Measurements from ENCODE around the gene OPN1SW.
A peak's percentile ranks its signal among the peaks of the same experiment; 100 is the strongest.

The OPN1SW gene

DNA sequence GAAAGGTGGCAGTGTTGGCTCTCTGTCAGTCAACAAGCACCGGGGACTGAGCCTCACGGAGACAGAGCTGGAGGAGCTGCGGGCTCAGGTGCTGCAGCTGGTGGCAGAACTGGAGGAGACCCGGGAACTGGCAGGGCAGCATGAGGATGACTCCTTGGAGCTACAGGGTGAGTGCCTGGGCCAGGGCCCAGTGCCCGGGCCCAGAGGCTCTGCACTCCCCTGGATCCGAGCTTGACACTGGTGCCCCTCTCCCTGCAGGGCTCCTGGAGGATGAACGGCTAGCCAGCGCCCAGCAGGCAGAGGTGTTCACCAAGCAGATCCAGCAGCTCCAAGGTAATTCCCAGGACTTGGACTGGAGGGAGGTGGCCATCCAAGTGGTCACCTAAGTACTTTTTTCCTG lies 18.8 kb upstream of the OPN1SW start:
- no peak overlapping the region for H3K4me3 ChIP-seq (ENCODE audit: insufficient read depth, low read depth, low read length)
- no peak overlapping the region for H3K27ac ChIP-seq (ENCODE audit: insufficient read depth, low read depth, low read length, poor library complexity, severe bottlenecking)
- WGBS, 2 experiments = 91 to 92% methylated on average over 8 of the region's 8 CpGs
- peaks cover 24% of the 10 kb centered on the region for H3K4me1 ChIP-seq (ENCODE audit: control insufficient read depth, insufficient read depth, low read length)
- H3K36me3 ChIP-seq (ENCODE audit: control insufficient read depth, insufficient read depth, low read length) = no peaks in the 10 kb centered on the region
- no peaks in the 10 kb centered on the region for H3K9me3 ChIP-seq (ENCODE audit: control insufficient read depth, low read length)
- H3K27me3 ChIP-seq (ENCODE audit: control insufficient read depth, insufficient read depth, low read length, poor library complexity, severe bottlenecking) = peaks cover 6% of the 10 kb centered on the region

DNA sequence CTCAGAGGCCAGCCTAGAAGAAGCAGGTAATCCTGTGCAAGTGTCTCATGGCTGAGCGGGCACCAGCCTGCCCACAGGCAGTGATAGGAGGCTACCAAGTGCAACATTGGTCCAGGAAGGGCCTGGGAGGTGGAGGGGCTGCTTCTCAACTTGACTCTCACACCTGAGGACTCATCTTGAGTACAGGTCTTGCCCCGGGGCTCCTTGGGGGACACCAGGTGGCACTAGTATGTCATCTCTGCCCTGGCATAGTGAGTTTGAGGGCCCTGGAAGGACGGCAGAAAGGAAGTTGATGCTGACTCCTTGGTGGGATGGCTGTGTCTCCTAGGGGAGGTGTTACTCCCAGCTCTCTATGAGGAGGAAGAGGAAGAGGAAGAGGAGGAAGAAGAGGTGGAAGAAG lies 18.4 kb upstream of the OPN1SW start:
- Histone ChIP-seq H3K4me3 (ENCODE audit: insufficient read depth, low read depth, low read length) (no peak overlapping the region), H3K36me3 (ENCODE audit: control insufficient read depth, insufficient read depth, low read length) (no peaks in the 10 kb centered on the region), H3K4me1 (ENCODE audit: control insufficient read depth, insufficient read depth, low read length) (peaks cover 24% of the 10 kb centered on the region), H3K27me3 (ENCODE audit: control insufficient read depth, insufficient read depth, low read length, poor library complexity, severe bottlenecking) (peaks cover 11% of the 10 kb centered on the region), H3K9me3 (ENCODE audit: control insufficient read depth, low read length) (no peaks in the 10 kb centered on the region), H3K27ac (ENCODE audit: insufficient read depth, low read depth, low read length, poor library complexity, severe bottlenecking) (no peak overlapping the region)
- WGBS, 2 experiments = 80 to 88% methylated on average over 3 of the region's 3 CpGs

DNA sequence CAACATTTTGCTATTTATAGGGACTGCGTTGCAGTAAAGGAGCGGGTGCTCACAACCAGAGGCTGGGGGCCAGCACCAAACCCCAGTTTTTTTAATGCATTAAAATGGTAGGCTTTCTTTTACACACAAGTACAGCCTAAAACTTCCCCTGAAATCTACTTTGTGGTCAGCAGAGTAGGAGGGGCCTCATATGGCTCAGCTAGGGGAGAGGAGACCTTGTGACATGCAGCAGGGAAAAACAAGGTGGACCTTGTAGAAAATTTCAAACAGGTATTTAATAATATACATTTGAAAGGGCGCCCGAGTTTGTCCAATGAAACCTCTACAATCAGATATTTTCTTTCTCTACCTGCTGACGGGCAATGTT lies 17.6 kb upstream of the OPN1SW start:
- Histone ChIP-seq H3K4me3 (ENCODE audit: insufficient read depth, low read depth, low read length) (no peak overlapping the region), H3K27ac (ENCODE audit: insufficient read depth, low read depth, low read length, poor library complexity, severe bottlenecking) (no peak overlapping the region), H3K36me3 (ENCODE audit: control insufficient read depth, insufficient read depth, low read length) (no peaks in the 10 kb centered on the region), H3K27me3 (ENCODE audit: control insufficient read depth, insufficient read depth, low read length, poor library complexity, severe bottlenecking) (peaks cover 11% of the 10 kb centered on the region), H3K4me1 (ENCODE audit: control insufficient read depth, insufficient read depth, low read length) (peaks cover 24% of the 10 kb centered on the region), H3K9me3 (ENCODE audit: control insufficient read depth, low read length) (no peaks in the 10 kb centered on the region)
- 97 to 100% methylated on average over 2 to 5 of the region's 5 CpGs for WGBS, 2 experiments

DNA sequence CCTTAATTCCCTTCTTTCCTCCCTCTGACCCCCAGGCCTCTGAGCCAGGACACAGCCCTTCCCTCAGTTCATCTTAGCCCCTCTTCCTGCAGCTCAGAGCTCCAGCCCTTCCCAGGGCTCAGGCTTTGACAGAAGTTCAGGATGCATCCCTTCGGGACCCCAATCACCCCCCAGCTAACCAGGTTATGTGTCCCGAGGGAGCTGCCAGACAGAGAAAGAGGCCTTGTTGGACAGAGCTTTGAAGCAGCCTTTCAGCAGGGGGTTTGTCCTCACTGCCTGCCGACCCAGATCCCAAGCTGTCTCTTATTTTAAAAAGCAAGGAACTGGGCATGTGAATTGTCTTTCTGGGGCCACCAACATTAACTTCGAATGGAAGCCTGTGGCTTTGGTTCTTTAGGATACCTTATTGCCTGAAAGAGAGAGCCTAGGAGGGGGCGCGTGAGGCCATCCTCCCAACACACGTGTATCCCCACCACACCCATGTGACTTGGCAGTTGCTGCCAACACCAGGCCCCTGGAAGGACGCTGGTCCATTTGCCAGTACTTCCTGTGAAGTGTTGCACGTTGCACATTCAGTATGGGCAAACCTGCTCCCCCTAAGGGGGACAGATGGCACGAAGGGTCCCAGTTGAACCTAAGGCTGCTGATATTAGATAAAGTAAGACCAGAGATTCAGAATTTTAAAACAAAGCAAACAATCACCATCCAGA lies 17.0 kb upstream of the OPN1SW start:
- H3K27me3 ChIP-seq (ENCODE audit: control insufficient read depth, insufficient read depth, low read length, poor library complexity, severe bottlenecking) = peaks cover 11% of the 10 kb centered on the region
- WGBS, 2 experiments = 37 to 49% methylated on average over 10 of the region's 10 CpGs
- no peaks in the 10 kb centered on the region for H3K9me3 ChIP-seq (ENCODE audit: control insufficient read depth, low read length)
- H3K4me3 ChIP-seq (ENCODE audit: insufficient read depth, low read depth, low read length) = peak overlapping the region; percentile 89
- no peak overlapping the region for H3K27ac ChIP-seq (ENCODE audit: insufficient read depth, low read depth, low read length, poor library complexity, severe bottlenecking)
- no peaks in the 10 kb centered on the region for H3K36me3 ChIP-seq (ENCODE audit: control insufficient read depth, insufficient read depth, low read length)
- H3K4me1 ChIP-seq (ENCODE audit: control insufficient read depth, insufficient read depth, low read length) = peaks cover 24% of the 10 kb centered on the region

DNA sequence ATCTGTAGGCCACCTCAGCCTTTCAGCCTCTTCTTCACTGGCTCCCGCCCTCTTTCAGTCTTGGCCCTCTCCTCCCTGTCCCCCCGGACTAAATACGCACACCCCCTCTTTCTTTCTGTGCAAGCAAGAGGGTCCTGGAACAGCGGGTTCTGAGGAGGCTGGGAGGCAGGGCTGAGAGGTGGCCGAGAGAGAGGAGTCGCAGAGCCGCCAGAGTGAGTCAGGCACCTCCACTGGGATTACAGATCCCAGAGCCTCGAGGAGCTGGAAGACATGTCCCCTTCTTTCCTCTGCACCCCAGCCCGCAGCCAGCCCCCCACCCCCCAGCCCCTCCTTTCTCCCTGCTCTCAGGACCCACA lies 16.4 kb upstream of the OPN1SW start:
- H3K27ac ChIP-seq (ENCODE audit: insufficient read depth, low read depth, low read length, poor library complexity, severe bottlenecking) = no peak overlapping the region
- no peaks in the 10 kb centered on the region for H3K36me3 ChIP-seq (ENCODE audit: control insufficient read depth, insufficient read depth, low read length)
- peaks cover 11% of the 10 kb centered on the region for H3K27me3 ChIP-seq (ENCODE audit: control insufficient read depth, insufficient read depth, low read length, poor library complexity, severe bottlenecking)
- peaks cover 24% of the 10 kb centered on the region for H3K4me1 ChIP-seq (ENCODE audit: control insufficient read depth, insufficient read depth, low read length)
- H3K9me3 ChIP-seq (ENCODE audit: control insufficient read depth, low read length) = no peaks in the 10 kb centered on the region
- 3 to 5% methylated on average over 8 to 9 of the region's 9 CpGs for WGBS, 2 experiments
- H3K4me3 ChIP-seq (ENCODE audit: insufficient read depth, low read depth, low read length) = peak overlapping the region; percentile 89

DNA sequence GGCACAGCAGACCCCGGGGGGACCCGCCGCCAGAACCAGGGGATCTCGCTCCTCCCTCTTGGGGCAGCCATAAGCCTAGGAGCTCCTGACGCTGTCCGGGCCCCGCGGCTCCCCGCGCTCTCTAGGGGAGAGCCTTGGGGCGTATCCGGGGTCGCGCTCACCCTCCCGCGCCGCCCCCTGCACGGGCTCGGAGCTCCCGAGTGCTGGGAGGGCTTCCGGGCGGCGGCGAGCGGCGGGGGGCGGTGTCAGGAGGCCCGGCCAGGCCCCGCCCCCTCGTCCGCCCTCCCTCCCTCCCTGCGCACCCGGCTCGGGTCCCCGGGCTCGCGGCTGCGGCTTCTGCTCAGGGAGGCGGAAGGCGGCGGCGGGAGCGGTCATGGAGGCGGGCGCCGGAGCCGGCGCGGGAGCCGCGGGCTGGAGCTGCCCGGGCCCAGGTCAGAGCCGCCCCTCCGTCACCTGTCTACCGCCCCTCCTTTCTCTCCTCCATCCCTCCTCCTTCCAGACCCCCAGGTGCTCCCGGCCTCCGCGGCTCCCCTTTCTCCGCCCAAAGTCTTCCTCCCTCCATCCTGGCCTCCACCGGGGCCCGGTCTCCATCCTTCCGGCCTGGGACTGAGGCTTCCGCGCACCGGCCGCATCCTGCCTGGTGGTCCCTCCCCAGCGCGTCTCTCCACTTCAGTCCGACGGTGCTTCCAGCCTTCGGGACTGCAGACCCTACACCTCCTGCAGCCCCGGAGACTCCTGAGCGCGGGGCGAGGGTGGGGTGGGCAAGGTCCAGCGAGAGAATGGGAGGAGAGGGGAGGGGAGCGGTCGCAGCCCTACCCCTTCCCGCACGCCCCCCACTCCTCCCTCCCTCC lies 15.8 kb upstream of the OPN1SW start, which contains the start of gene CCDC136:
Gene CCDC136 (plus strand): TSS at position 848 of the 851 bp plus-strand sequence. CDS start 444 bp downstream, outside the sequence.
- peaks cover 24% of the 10 kb centered on the region for H3K4me1 ChIP-seq (ENCODE audit: control insufficient read depth, insufficient read depth, low read length)
- H3K4me3 ChIP-seq (ENCODE audit: insufficient read depth, low read depth, low read length) = peak within 1 kb of the TSS; percentile 89
- no peak within 1 kb of the TSS for H3K27ac ChIP-seq (ENCODE audit: insufficient read depth, low read depth, low read length, poor library complexity, severe bottlenecking)
- 0% methylated on average over 80 of the region's 80 CpGs for WGBS, 2 experiments
- peaks cover 11% of the 10 kb centered on the region for H3K27me3 ChIP-seq (ENCODE audit: control insufficient read depth, insufficient read depth, low read length, poor library complexity, severe bottlenecking)
- H3K9me3 ChIP-seq (ENCODE audit: control insufficient read depth, low read length) = no peaks in the 10 kb centered on the region
- no peaks in the 10 kb centered on the region for H3K36me3 ChIP-seq (ENCODE audit: control insufficient read depth, insufficient read depth, low read length)

DNA sequence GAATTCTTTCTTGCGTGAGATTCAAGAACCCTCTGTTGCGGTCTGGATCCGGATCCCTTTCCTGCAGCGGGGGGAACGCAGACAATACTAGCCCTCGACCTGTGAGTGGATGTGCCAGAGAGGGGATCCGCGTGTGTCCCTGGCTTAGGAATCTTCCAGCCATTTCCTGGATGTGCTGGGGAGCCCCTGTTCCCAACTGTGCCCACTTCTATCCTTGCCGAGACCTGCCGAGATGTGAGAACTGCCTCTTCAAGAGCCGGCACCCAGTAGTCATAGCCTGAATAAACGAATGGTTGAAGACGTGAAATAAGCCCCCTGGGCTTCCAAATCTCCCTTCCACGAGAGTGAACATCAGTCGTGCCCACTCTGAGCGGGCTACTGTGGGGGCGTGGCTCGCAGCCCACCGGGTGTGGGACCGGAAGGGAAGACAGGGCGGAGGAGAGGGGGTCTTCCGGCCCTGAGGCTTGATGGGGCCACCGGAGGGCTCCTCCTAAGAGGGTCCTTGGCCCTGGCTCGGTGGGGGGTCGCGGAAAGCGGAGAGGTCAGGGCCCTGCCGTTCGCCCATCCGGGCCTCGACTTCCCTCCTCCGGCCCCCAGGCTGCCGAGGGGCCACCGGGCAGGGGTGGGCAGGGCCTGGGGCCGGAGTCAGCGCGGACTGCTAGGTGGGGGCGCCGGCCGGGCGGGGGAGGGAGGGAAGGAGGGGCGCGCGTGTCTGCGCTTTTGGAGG lies 14.9 kb upstream of the OPN1SW start:
- H3K36me3 ChIP-seq (ENCODE audit: control insufficient read depth, insufficient read depth, low read length) = no peaks in the 10 kb centered on the region
- peak overlapping the region; percentile 89 for H3K4me3 ChIP-seq (ENCODE audit: insufficient read depth, low read depth, low read length)
- 12 to 13% methylated on average over 45 of the region's 45 CpGs for WGBS, 2 experiments
- H3K4me1 ChIP-seq (ENCODE audit: control insufficient read depth, insufficient read depth, low read length) = peaks cover 23% of the 10 kb centered on the region
- peaks cover 11% of the 10 kb centered on the region for H3K27me3 ChIP-seq (ENCODE audit: control insufficient read depth, insufficient read depth, low read length, poor library complexity, severe bottlenecking)
- H3K9me3 ChIP-seq (ENCODE audit: control insufficient read depth, low read length) = no peaks in the 10 kb centered on the region
- H3K27ac ChIP-seq (ENCODE audit: insufficient read depth, low read depth, low read length, poor library complexity, severe bottlenecking) = no peak overlapping the region

DNA sequence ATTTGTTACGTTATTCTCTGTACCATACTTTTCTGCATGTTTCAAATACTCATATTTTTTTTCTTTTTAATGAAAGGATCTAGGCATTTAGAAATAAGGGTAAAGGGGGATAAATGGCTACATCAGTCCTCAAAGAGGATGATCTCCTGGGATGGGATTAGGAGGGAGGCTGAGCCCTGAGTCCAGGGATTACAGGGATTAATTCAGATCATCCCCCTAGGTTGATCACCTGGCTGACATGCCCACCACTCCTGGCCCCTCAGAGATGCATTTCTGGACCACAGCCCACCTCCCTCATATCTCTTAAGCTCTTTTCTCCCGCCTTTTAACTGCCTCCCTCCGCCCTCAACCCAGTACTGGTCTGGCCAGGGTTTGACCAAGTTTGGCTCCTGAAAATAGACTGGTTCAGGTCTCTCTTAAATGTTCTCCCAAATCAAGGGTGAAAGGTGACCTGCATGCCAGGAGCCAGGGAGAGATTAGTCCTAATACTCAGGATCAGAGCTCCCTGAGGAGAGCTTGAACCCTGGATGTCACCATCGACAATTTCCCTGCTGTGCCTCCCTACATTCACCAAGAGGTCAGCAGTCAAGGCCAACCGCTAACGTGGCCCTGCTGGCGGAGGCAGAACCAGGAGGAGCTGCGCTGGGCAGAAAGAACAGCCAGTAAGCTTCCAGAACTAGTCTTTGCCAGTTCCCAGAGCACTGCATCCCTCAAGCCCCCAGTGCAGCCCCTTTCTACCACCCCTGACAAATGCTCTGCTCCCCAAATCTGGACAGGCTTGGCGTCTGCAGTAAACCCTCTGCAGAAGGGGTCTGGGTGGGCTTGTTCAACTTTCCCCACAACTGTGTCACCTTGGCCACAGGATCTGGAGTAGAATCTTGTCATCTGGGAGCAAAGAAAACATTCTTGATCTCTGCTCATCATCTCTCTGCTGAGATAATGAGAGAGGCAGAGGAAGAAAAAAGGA lies 13.1 kb upstream of the OPN1SW start:
- Histone ChIP-seq H3K36me3 (ENCODE audit: control insufficient read depth, insufficient read depth, low read length) (no peaks in the 10 kb centered on the region), H3K4me3 (ENCODE audit: insufficient read depth, low read depth, low read length) (no peak overlapping the region), H3K4me1 (ENCODE audit: control insufficient read depth, insufficient read depth, low read length) (peaks cover 11% of the 10 kb centered on the region), H3K9me3 (ENCODE audit: control insufficient read depth, low read length) (no peaks in the 10 kb centered on the region), H3K27ac (ENCODE audit: insufficient read depth, low read depth, low read length, poor library complexity, severe bottlenecking) (no peak overlapping the region), H3K27me3 (ENCODE audit: control insufficient read depth, insufficient read depth, low read length, poor library complexity, severe bottlenecking) (peaks cover 11% of the 10 kb centered on the region)
- WGBS, 2 experiments = 83 to 86% methylated on average over 8 to 9 of the region's 9 CpGs

DNA sequence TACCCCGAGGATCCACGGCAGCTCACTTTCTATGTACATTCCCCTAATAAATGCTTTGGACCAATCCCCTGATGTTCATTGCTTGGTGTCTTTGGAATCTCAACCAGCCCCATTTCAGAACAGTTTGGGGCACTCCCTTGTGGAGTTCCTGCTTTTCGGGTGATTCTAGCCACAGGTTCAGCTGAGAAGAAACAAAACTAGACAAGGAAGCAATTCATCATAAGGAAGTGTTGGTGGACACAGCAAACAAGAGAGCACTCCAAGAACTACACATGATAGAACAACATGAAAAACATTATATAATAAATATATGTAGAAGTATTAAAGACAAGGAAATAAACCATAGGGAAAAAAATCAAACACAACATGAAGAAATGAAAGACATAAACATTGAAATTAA lies 10.1 kb upstream of the OPN1SW start:
- Histone ChIP-seq H3K27me3 (ENCODE audit: control insufficient read depth, insufficient read depth, low read length, poor library complexity, severe bottlenecking) (peaks cover 11% of the 10 kb centered on the region), H3K9me3 (ENCODE audit: control insufficient read depth, low read length) (no peaks in the 10 kb centered on the region), H3K4me3 (ENCODE audit: insufficient read depth, low read depth, low read length) (no peak overlapping the region), H3K27ac (ENCODE audit: insufficient read depth, low read depth, low read length, poor library complexity, severe bottlenecking) (no peak overlapping the region), H3K4me1 (ENCODE audit: control insufficient read depth, insufficient read depth, low read length) (no peaks in the 10 kb centered on the region), H3K36me3 (ENCODE audit: control insufficient read depth, insufficient read depth, low read length) (no peaks in the 10 kb centered on the region)
- 91 to 94% methylated on average over 3 of the region's 3 CpGs for WGBS, 2 experiments
